Keratinocyte (primary cell): ENCODE results near the gene IDH1.

Experiments used
- EZH2 ChIP-seq: IDR thresholded peaks from one replicate; pipeline ENCODE4 v1.6.1; 2012; ENCODE audit warnings: inconsistent platforms, mild to moderate bottlenecking, low read length, moderate library complexity
- TF ChIP-seq, protein P1 (sequence below), 3 experiments: IDR thresholded peaks in 1 of 3; conservative IDR thresholded peaks in 1 of 3; optimal IDR thresholded peaks in 1 of 3; 2 replicates in 2 of 3; 3 replicates in 1 of 3; pipeline versions ENCODE3 to v1.5.1; 2011; ENCODE audit warnings: low read length in 3 of 3, mild to moderate bottlenecking in 3 of 3, moderate library complexity in 2 of 3, control low read depth in 1 of 3, inconsistent platforms in 1 of 3; ENCODE audit not compliant: insufficient read depth in 2 of 3; ENCODE audit errors: extremely low read depth in 1 of 3

DNA sequence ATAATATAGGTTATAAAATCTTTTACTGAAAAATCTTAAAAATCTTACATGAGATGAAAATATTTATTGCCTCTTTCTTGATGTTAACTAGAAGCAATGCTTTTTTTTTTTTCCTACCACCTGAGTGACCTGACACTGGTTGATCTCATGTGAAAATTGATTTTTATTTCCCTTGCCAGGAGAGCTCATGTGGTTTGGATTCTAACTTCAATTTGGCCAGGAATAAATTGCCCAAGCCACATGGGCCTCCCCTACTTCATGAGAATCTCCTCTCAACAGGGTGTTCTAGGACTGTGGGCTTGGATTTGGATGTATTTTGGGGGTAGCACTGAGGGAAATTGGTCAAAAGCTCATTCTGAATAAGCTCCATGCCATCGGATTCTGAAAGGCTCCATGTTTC lies 20.1 kb downstream of the IDH1 start:
- TF ChIP-seq, protein P1, sequence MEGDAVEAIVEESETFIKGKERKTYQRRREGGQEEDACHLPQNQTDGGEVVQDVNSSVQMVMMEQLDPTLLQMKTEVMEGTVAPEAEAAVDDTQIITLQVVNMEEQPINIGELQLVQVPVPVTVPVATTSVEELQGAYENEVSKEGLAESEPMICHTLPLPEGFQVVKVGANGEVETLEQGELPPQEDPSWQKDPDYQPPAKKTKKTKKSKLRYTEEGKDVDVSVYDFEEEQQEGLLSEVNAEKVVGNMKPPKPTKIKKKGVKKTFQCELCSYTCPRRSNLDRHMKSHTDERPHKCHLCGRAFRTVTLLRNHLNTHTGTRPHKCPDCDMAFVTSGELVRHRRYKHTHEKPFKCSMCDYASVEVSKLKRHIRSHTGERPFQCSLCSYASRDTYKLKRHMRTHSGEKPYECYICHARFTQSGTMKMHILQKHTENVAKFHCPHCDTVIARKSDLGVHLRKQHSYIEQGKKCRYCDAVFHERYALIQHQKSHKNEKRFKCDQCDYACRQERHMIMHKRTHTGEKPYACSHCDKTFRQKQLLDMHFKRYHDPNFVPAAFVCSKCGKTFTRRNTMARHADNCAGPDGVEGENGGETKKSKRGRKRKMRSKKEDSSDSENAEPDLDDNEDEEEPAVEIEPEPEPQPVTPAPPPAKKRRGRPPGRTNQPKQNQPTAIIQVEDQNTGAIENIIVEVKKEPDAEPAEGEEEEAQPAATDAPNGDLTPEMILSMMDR (optimal IDR thresholded peaks at IDR 0.05 in 1 of 3, IDR thresholded peaks at IDR 0.05 in 1 of 3, conservative IDR thresholded peaks at IDR 0.05 in 1 of 3; ENCODE audit: extremely low read depth in 1 of 3, insufficient read depth in 2 of 3, low read length in 3 of 3): no peak
- no peak for TF ChIP-seq EZH2
